Psoas muscle (tissue), 8 donors: ENCODE measurements around the gene INTS6. TPM values are rescaled to one million over a fixed set of nuclear protein-coding genes. Genes with fewer than 3 reads are reported as not detected.

Experiments used
- ATAC-seq, 4 donors: fragments of 200-7000 bp; cut with Tn5 transposase; one replicate each; pipeline ENCODE4 v1.9.1; 2020; ENCODE audit warnings: moderate library complexity in 3 of 4, mild to moderate bottlenecking in 2 of 4
- DNase-seq, 2 donors: peaks; one replicate each; pipeline ENCODE4 v3.0.0-alpha.2; 2020
- H3K27ac ChIP-seq: fragments of 200-600 bp; one replicate; pipeline ENCODE4 v1.8.0; 2022
- H3K27me3 ChIP-seq, 3 donors: fragments of 200-600 bp in 1 of 3; one replicate each; pipeline versions ENCODE4 v1.6.1 to v1.8.0; 2013 to 2022; ENCODE audit warnings: low read length in 2 of 3, mild to moderate bottlenecking in 2 of 3, moderate library complexity in 1 of 3; ENCODE audit not compliant: insufficient read depth in 3 of 3
- H3K36me3 ChIP-seq, 2 donors: fragments of 200-600 bp in 1 of 2; one replicate each; pipeline versions ENCODE4 v1.6.1 to v1.8.0; 2013 to 2022; ENCODE audit warnings: low read depth in 1 of 2, mild to moderate bottlenecking in 1 of 2, moderate library complexity in 1 of 2; ENCODE audit not compliant: insufficient read depth in 1 of 2
- H3K4me1 ChIP-seq: fragments of 200-600 bp; one replicate; pipeline ENCODE4 v1.8.0; 2022
- H3K4me3 ChIP-seq: fragments of 200-600 bp; one replicate; pipeline ENCODE4 v1.8.0; 2022; ENCODE audit warnings: mild to moderate bottlenecking
- H3K9me3 ChIP-seq: fragments of 200-600 bp; one replicate; pipeline ENCODE4 v1.8.0; 2022
- WGBS, 3 donors: extraction: QIAGEN DNeasy Blood & Tissue Kit; methylation state at CpG; one replicate each; pipeline versions ENCODE4 v1.1.6 to v1.1.7; 2013; 5-methylcytosine and 5-hydroxymethylcytosine counted together
- intact Hi-C, 2 donors: fragments of 100-400 bp; cut with DNase I; formaldehyde crosslinking; loops; one replicate each; pipeline versions ENCODE4 v1.11.0 to v1.14.2; 2022
- polyA plus RNA-seq, 3 donors: library from polyadenylated mRNA; stranded (reverse); fragments of 200-250 nt; gene quantifications; one replicate each; pipeline ENCODE4 v1.2.3, GENCODE V29; 2013
- total RNA-seq, 4 donors: library from RNA; stranded (reverse); fragmentation: NEBNext Ultra II Directional in 2 of 4; extraction: Animal tissue kit (Norgen Biotek cat#: 25700) in 2 of 4; gene quantifications; one replicate each; pipeline versions ENCODE4 v1.2.1 to v1.2.4, GENCODE V29; 2021 to 2023
- TF ChIP-seq, protein P1 (sequence below): fragments of 200-600 bp; IDR thresholded peaks from one replicate; pipeline ENCODE4 v1.8.0; 2022; ENCODE audit warnings: antibody characterized with exemption
- donor health status: healthy with polysubstance abuse.
- donor health status: DM: no; HTN: no; CAD: no; lungs with moderate emphysema.
- donor health status: Bipolar disorder and iron deficiency.
- donor health status: healthy.
- donor health status: DM: yes; HTN: yes; CAD: no.
- donor health status: DM: no; HTN: no; CAD: no.
- donor health status: DM: no; HTN: no; CAD: no.
- donor health status: DM: yes; HTN: yes; CAD: no.

The INTS6 gene
- total and polyA plus RNA-seq, 7 donors = 6.4 to 19.2 (median 14.4) TPM

- no peak for ATAC-seq
- Histone ChIP-seq H3K4me3 (no peak overlapping the region), H3K9me3 (no peaks in the 10 kb centered on the region), H3K27ac (no peak overlapping the region), H3K36me3 (peaks cover 2 to 13% of the 10 kb centered on the region in 2 donors), H3K27me3 (no peaks in the 10 kb centered on the region), H3K4me1 (peaks cover 5% of the 10 kb centered on the region)
- TF ChIP-seq, protein P1, sequence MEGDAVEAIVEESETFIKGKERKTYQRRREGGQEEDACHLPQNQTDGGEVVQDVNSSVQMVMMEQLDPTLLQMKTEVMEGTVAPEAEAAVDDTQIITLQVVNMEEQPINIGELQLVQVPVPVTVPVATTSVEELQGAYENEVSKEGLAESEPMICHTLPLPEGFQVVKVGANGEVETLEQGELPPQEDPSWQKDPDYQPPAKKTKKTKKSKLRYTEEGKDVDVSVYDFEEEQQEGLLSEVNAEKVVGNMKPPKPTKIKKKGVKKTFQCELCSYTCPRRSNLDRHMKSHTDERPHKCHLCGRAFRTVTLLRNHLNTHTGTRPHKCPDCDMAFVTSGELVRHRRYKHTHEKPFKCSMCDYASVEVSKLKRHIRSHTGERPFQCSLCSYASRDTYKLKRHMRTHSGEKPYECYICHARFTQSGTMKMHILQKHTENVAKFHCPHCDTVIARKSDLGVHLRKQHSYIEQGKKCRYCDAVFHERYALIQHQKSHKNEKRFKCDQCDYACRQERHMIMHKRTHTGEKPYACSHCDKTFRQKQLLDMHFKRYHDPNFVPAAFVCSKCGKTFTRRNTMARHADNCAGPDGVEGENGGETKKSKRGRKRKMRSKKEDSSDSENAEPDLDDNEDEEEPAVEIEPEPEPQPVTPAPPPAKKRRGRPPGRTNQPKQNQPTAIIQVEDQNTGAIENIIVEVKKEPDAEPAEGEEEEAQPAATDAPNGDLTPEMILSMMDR = no peak
- DNase-seq = no peak
- intact Hi-C loops = no loop called here
- WGBS, 3 donors = 56 to 66% (median 58%) methylated on average over 1 of the region's 1 CpG
Observed at GRCh38 chr13:51444922-51445321, 7.9 kb downstream of the INTS6 start.

DNA sequence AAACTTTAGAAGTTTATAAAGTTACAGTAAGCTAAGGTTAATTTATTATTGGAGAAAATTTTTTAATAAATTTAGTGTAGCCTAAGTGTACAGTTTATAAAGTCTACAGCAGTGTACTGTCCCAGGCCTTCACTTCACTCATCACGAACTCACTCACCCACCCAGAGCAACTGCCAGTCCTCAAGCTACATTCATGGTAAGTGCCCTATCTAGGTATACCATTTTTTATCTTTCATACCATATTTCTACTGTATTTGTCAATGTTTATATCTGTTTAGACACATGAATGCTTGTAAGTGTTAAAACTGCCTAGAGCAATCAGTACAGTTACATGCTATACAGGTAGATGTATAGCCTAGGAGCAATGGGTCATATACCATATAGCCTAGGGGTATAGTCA is 12.5 kb downstream of the INTS6 start:
- H3K36me3 ChIP-seq = no peaks in the 10 kb centered on the region
- no peak overlapping the region for H3K4me3 ChIP-seq
- intact Hi-C loops = no loop called here
- H3K27me3 ChIP-seq = no peaks in the 10 kb centered on the region
- WGBS, 3 donors = 93 to 100% (median 97%) methylated on average over 1 of the region's 1 CpG
- H3K4me1 ChIP-seq = peaks cover 6% of the 10 kb centered on the region
- ATAC-seq = no peak
- TF ChIP-seq, protein P1 = no peak
- H3K27ac ChIP-seq = no peak overlapping the region
- H3K9me3 ChIP-seq = no peaks in the 10 kb centered on the region
- DNase-seq = no peak

GRCh38 chr13:51437550-51438127 is 15.2 kb downstream of the INTS6 start:
- DNase-seq (peak in 1 of 2 donors; percentile 43), ATAC-seq (peak; percentile 72 to 93 (median 82))
- intact Hi-C loops = loop anchor here in 1 of 2 donors (10.0 kb wide), 1 partner anchor 357 kb away; no protein-coding TSS in a partner anchor
- Histone ChIP-seq H3K9me3 (no peaks in the 10 kb centered on the region), H3K4me3 (no peak overlapping the region), H3K4me1 (peaks cover 6% of the 10 kb centered on the region), H3K27me3 (no peaks in the 10 kb centered on the region), H3K36me3 (no peaks in the 10 kb centered on the region), H3K27ac (peak overlapping the region; percentile 17)
- WGBS, 3 donors = 50 to 58% (median 51%) methylated on average over 4 of the region's 4 CpGs
- TF ChIP-seq, protein P1 = no peak

DNA sequence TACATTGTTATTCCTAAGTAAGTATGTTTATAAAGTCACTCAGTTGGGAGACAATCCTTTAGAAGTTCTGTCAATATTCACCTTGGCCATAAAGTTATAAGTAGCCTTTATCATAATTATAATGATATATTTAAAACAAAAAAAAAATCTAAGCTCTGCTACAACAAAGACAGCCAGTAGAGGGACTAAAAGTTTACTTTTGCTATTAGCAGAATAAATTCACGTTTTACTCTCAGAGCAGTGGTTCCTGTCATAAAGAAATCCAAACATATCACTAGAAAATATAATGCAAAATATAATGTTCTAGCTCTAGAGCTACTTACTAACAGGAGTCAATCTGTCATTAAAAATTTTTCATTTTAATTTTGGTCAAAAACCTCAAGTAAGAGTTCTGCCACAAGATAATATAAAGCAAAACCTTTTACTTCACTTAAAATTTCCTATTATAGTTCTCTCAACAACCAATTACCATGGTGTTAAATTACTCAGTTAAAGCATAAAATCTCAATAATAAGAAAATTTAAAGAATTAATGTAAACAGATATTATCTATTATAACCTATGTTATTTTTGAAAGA is 17.7 kb downstream of the INTS6 start:
- TF ChIP-seq, protein P1 = peak; percentile 42
- intact Hi-C loops = loop anchor here in 1 of 2 donors (10.0 kb wide), 1 partner anchor 360 kb away; no protein-coding TSS in a partner anchor
- Histone ChIP-seq H3K27me3 (no peaks in the 10 kb centered on the region), H3K4me1 (peaks cover 12% of the 10 kb centered on the region), H3K4me3 (no peak overlapping the region), H3K36me3 (peaks cover 0 to 3% of the 10 kb centered on the region in 2 donors), H3K27ac (no peak overlapping the region), H3K9me3 (no peaks in the 10 kb centered on the region)
- ATAC-seq (no peak), DNase-seq (no peak)
- 4 to 13% (median 6%) methylated on average over 1 of the region's 1 CpG for WGBS, 3 donors
